GM21723 (cell line): ENCODE results near the gene TBX3.

ENCODE experiments used
- ATAC-seq: cut with Tn5 transposase; IDR thresholded peaks from one replicate; pipeline ENCODE4 v1.9.1; 2021; ENCODE audit warnings: mild to moderate bottlenecking, moderate library complexity; ENCODE audit not compliant: unreplicated experiment

TBX3 gene

GRCh38 chr12:114697243-114697716 is 13.3 kb upstream of the TBX3 start:
- no peak for ATAC-seq

GRCh38 chr12:114696443-114697242 is 12.7 kb upstream of the TBX3 start:
- no peak for ATAC-seq

- ATAC-seq: no peak
These were observed 11.3 kb upstream of the TBX3 start for GRCh38 chr12:114695305-114695592.

- no peak for ATAC-seq
These were observed 10.7 kb upstream of the TBX3 start for GRCh38 chr12:114694436-114695304.

GRCh38 chr12:114693532-114693931 is 9.6 kb upstream of the TBX3 start:
- ATAC-seq: no peak

- no peak for ATAC-seq
These were observed 9.1 kb upstream of the TBX3 start for GRCh38 chr12:114693059-114693531.

- no peak for ATAC-seq
These were observed 8.4 kb upstream of the TBX3 start for GRCh38 chr12:114692186-114693058.

GRCh38 chr12:114691763-114692185 is 7.8 kb upstream of the TBX3 start:
- no peak for ATAC-seq

- ATAC-seq: no peak
These were observed 7.2 kb upstream of the TBX3 start for GRCh38 chr12:114691196-114691595.

GRCh38 chr12:114690267-114691135 is 6.5 kb upstream of the TBX3 start:
- ATAC-seq: no peak

- ATAC-seq: no peak
These were observed 5.4 kb upstream of the TBX3 start for GRCh38 chr12:114689075-114689994.

GRCh38 chr12:114688256-114688845 is 4.4 kb upstream of the TBX3 start:
- ATAC-seq: no peak

- no peak for ATAC-seq
These were observed 3.8 kb upstream of the TBX3 start for GRCh38 chr12:114687802-114688201.

GRCh38 chr12:114686773-114687500 is 3.0 kb upstream of the TBX3 start:
- no peak for ATAC-seq

GRCh38 chr12:114686426-114686772 is 2.4 kb upstream of the TBX3 start:
- no peak for ATAC-seq

GRCh38 chr12:114685869-114686268 is 1.9 kb upstream of the TBX3 start:
- ATAC-seq: no peak

- no peak for ATAC-seq
These were observed 1.4 kb upstream of the TBX3 start for GRCh38 chr12:114685320-114685781.

GRCh38 chr12:114684870-114685273 is 897 bp upstream of the TBX3 start:
- no peak for ATAC-seq
